RPMI7951 (cell line): ENCODE measurements around the gene PARP3. TPM values are rescaled to one million over a fixed set of nuclear protein-coding genes. Genes with fewer than 3 reads are reported as not detected.

Experiments used
- DNase-seq: peaks from one replicate; pipeline ENCODE4 v3.0.0-alpha.2; 2012; ENCODE audit warnings: low read depth
- total RNA-seq: library from RNA; depleted of rRNA; stranded (reverse); fragments of >200 nt; shearing (Covaris generic); gene quantifications from 2 replicates; pipeline ENCODE4 v1.2.3, GENCODE V29; 2014

The PARP3 gene
- total RNA-seq, 1 experiment from 2014 or later: 31.4 TPM

GRCh38 chr3:51948016-51948580 lies 5.9 kb downstream of the PARP3 start:
- DNase-seq: no peak

GRCh38 chr3:51949121-51949520 lies 7.0 kb downstream of the PARP3 start:
- no peak for DNase-seq

- no peak for DNase-seq
Observed at GRCh38 chr3:51950899-51951298, 8.7 kb downstream of the PARP3 start.

- DNase-seq: peak; percentile 80
Observed at GRCh38 chr3:51953445-51953844, 11.3 kb downstream of the PARP3 start.

GRCh38 chr3:51954105-51954504 lies 11.9 kb downstream of the PARP3 start:
- DNase-seq: no peak

- no peak for DNase-seq
Observed at GRCh38 chr3:51954713-51955112, 12.6 kb downstream of the PARP3 start.

- DNase-seq: no peak
Observed at GRCh38 chr3:51955175-51955892, 13.2 kb downstream of the PARP3 start, which contains the start of gene GPR62. Gene GPR62 (plus strand): TSS chr3:51955381. CDS start chr3:51955653, 272 bp downstream.

GRCh38 chr3:51955893-51956770 lies 14.0 kb downstream of the PARP3 start:
- DNase-seq: no peak

GRCh38 chr3:51957520-51958205 lies 15.5 kb downstream of the PARP3 start:
- DNase-seq: no peak

- DNase-seq: no peak
Observed at GRCh38 chr3:51958603-51959521, 16.7 kb downstream of the PARP3 start.

- no peak for DNase-seq
Observed at GRCh38 chr3:51959651-51960050, 17.5 kb downstream of the PARP3 start.

GRCh38 chr3:51960386-51960785 lies 18.2 kb downstream of the PARP3 start:
- no peak for DNase-seq

GRCh38 chr3:51961011-51961410 lies 18.8 kb downstream of the PARP3 start:
- DNase-seq: no peak

GRCh38 chr3:51961602-51962569 lies 19.7 kb downstream of the PARP3 start:
- no peak for DNase-seq

GRCh38 chr3:51962854-51963530 lies 20.8 kb downstream of the PARP3 start:
- DNase-seq: no peak

- no peak for DNase-seq
Observed at GRCh38 chr3:51963951-51964451, 21.8 kb downstream of the PARP3 start.

GRCh38 chr3:51964521-51964920 lies 22.4 kb downstream of the PARP3 start:
- DNase-seq: no peak

- DNase-seq: no peak
Observed at GRCh38 chr3:51966016-51966415, 23.9 kb downstream of the PARP3 start.

- no peak for DNase-seq
Observed at GRCh38 chr3:51966486-51966885, 24.3 kb downstream of the PARP3 start.
